K562 (cell line): ENCODE measurements around the gene LLGL2. TPM values are rescaled to one million over a fixed set of nuclear protein-coding genes. Genes with fewer than 3 reads are reported as not detected.

Source experiments
- ARID1B ChIP-seq: fragments of 450-650 bp; IDR thresholded peaks from 2 replicates; pipeline ENCODE4 v1.6.1; 2016; ENCODE audit warnings: antibody characterized with exemption, mild to moderate bottlenecking, inconsistent platforms
- CXXC5 ChIP-seq: fragments of 250-450 bp; sonication (Bioruptor Pico); IDR thresholded peaks from 2 replicates; pipeline ENCODE4 v1.8.0; 2022; ENCODE audit warnings: inconsistent platforms, mild to moderate bottlenecking, moderate library complexity
- FOXA3 ChIP-seq, 2 experiments: fragments of 450-650 bp in 1 of 2; sonication (generic) in 1 of 2; formaldehyde crosslinking; IDR thresholded peaks in 1 of 2; conservative IDR thresholded peaks in 1 of 2; 2 replicates each; pipeline versions ENCODE4 v1.4.0 to v1.8.0; 2020 to 2022; ENCODE audit warnings: mild to moderate bottlenecking in 2 of 2, missing genetic modification reagents in 1 of 2
- FUS ChIP-seq: fragments of 200-400 bp; formaldehyde crosslinking; optimal IDR thresholded peaks from 2 replicates; pipeline ENCODE3; 2017; ENCODE audit warnings: low read depth, low read length
- JUND ChIP-seq, 2 experiments: IDR thresholded peaks; 2 replicates in 1 of 2; 3 replicates in 1 of 2; pipeline ENCODE4 v1.6.1; 2011; ENCODE audit warnings: borderline replicate concordance in 2 of 2, low read depth in 2 of 2, low read length in 2 of 2, improper control_type of control experiment in 1 of 2, missing biosample characterization in 1 of 2, missing genetic modification characterization in 1 of 2, missing genetic modification reagents in 1 of 2
- L3MBTL2 ChIP-seq: fragments of 450-650 bp; IDR thresholded peaks from 2 replicates; pipeline ENCODE4 v1.6.1; 2016; ENCODE audit warnings: mild to moderate bottlenecking, moderate library complexity
- NCOA2 ChIP-seq, 2 experiments: fragments of 450-650 bp; IDR thresholded peaks; 2 replicates each; pipeline ENCODE4 v1.6.1; 2018; ENCODE audit warnings: mild to moderate bottlenecking in 2 of 2, moderate library complexity in 1 of 2; ENCODE audit not compliant: partially characterized antibody in 2 of 2
- NR2F6 ChIP-seq: fragments of 450-650 bp; formaldehyde crosslinking; IDR thresholded peaks from 2 replicates; pipeline ENCODE4 v1.4.0; 2020; ENCODE audit warnings: mild to moderate bottlenecking
- PCBP1 ChIP-seq: fragments of 200-400 bp; formaldehyde crosslinking; IDR thresholded peaks from 2 replicates; pipeline ENCODE4 v1.6.1; 2018; ENCODE audit warnings: mild to moderate bottlenecking, low read depth, low read length; ENCODE audit not compliant: poor library complexity, severe bottlenecking
- PPARD ChIP-seq: fragments of 250-450 bp; sonication (Bioruptor Pico); IDR thresholded peaks from 2 replicates; pipeline ENCODE4 v1.8.0; 2022; ENCODE audit warnings: inconsistent platforms, mild to moderate bottlenecking, moderate library complexity
- RCOR1 ChIP-seq, 2 experiments: IDR thresholded peaks; 2 replicates each; pipeline ENCODE4 v1.6.1; 2012; ENCODE audit warnings: low read depth in 2 of 2, low read length in 2 of 2, borderline replicate concordance in 1 of 2, improper control_type of control experiment in 1 of 2
- TCFL5 ChIP-seq: fragments of 250-450 bp; sonication (Bioruptor Pico); conservative IDR thresholded peaks from 2 replicates; pipeline ENCODE4 v1.6.1; 2021; ENCODE audit warnings: mild to moderate bottlenecking, moderate library complexity, matching md5 sums
- polyA plus RNA-seq, 8 experiments: library from polyadenylated mRNA; depleted of rRNA in 4 of 8; stranded (reverse) in 5 of 8; unstranded in 3 of 8; fragments of >200 nt; fragmentation: Nextera tagmentation in 2 of 8; fragmentation: Illumina TruSeq in 1 of 8; extraction: Ambion mirVana in 2 of 8; extraction: Trizol in 1 of 8; gene quantifications; 2 replicates each; pipeline versions ENCODE4 v1.2.1 to v1.2.3, GENCODE V29; 2011 to 2014; ENCODE audit warnings: inconsistent platforms in 1 of 8, missing spikeins in 1 of 8
- total RNA-seq, 7 experiments: library from RNA; depleted of rRNA in 6 of 7; stranded (reverse); fragments of >200 nt in 6 of 7; fragmentation: Illumina TruSeq in 2 of 7; extraction: Trizol in 2 of 7; gene quantifications; 2 replicates each; pipeline versions ENCODE4 v1.2.1 to v1.2.3, GENCODE V29; 2011 to 2021; ENCODE audit warnings: low replicate concordance in 1 of 7
- TF ChIP-seq, protein P1 (sequence below): fragments of 250-450 bp; sonication (Bioruptor Pico); IDR thresholded peaks from 2 replicates; pipeline ENCODE4 v1.5.0; 2021
- TF ChIP-seq, protein P2 (sequence below), 2 experiments: fragments of 450-650 bp in 1 of 2; sonication (generic) in 1 of 2; formaldehyde crosslinking in 1 of 2; IDR thresholded peaks in 1 of 2; conservative IDR thresholded peaks in 1 of 2; 2 replicates each; pipeline versions ENCODE4 v1.6.1 to v1.8.1; 2016 to 2023; ENCODE audit warnings: mild to moderate bottlenecking in 2 of 2, moderate library complexity in 2 of 2, inconsistent platforms in 1 of 2, missing genetic modification reagents in 1 of 2
- TF ChIP-seq, protein P3 (sequence below): sonication (generic); formaldehyde crosslinking; IDR thresholded peaks from 2 replicates; pipeline ENCODE4 v1.8.0; 2022; ENCODE audit warnings: missing genetic modification reagents, mild to moderate bottlenecking, borderline replicate concordance
- TF ChIP-seq, protein P4 (sequence below): sonication (generic); formaldehyde crosslinking; IDR thresholded peaks from 2 replicates; pipeline ENCODE4 v1.8.0; 2022; ENCODE audit warnings: mild to moderate bottlenecking, missing genetic modification reagents
- TF ChIP-seq, protein P5 (sequence below): fragments of 250-450 bp; sonication (Bioruptor Pico); IDR thresholded peaks from 2 replicates; pipeline ENCODE4 v1.8.0; 2022; ENCODE audit warnings: moderate library complexity, mild to moderate bottlenecking, inconsistent platforms

Gene LLGL2
- total and polyA plus RNA-seq, 9 of the 15 experiments (the other 6 are each of a cell fraction or from before 2014, with no cell fraction given), result 0.32 to 24.4 (median 10.2) TPM

DNA sequence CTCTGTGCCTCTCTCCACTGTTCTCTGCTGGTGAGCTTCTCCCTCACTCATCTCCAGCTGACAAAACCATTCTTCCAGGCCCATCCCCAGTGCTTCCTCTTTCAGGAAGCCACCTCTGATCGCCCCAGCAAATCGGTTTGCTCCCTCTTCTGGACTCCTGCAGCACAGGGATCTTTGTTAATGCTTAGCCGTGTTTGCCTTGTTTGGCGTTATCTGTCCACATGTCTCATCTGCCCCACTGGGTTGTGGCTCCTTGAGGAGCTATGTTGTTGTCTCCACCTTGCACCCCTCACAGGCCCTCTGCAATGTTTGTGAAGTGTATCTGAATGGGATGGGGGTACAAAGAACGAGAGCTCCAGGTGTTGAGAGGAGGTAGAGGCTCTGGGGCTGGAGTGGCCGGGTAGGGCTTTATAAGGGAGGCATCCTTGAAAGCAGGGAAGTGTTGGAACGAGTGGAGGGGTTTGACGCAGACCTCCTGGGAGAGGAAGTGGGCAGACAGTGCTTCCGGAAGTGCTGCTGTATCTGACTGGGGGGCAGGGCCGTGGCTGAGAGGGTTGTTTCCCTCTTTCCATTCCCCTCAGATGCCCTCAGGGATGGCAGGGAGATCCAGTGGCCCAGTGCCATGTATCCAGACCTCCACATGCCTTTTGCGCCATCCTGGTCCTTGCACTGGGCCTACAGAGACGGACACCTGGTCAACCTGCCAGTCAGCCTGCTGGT lies 38.0 kb upstream of the LLGL2 start (continued):
- peak; percentile 26; the same call in 1 of the 2 replicates for TF ChIP-seq ARID1B
- TF ChIP-seq NR2F6 (CRISPR knock-in tag), result no peak
- TF ChIP-seq CXXC5 (CRISPR knock-in tag), result no peak
- TF ChIP-seq NCOA2 (IDR thresholded peaks at IDR 0.05; ENCODE audit: partially characterized antibody in 2 of 2), result no peak
- TF ChIP-seq RCOR1 (IDR thresholded peaks at IDR 0.05; ENCODE audit: borderline replicate concordance in 1 of 2, low read depth in 2 of 2, low read length in 2 of 2), result peak in 1 of 2 experiments; percentile 63; a peak in 1 of 4 replicates
- TF ChIP-seq, protein P1, sequence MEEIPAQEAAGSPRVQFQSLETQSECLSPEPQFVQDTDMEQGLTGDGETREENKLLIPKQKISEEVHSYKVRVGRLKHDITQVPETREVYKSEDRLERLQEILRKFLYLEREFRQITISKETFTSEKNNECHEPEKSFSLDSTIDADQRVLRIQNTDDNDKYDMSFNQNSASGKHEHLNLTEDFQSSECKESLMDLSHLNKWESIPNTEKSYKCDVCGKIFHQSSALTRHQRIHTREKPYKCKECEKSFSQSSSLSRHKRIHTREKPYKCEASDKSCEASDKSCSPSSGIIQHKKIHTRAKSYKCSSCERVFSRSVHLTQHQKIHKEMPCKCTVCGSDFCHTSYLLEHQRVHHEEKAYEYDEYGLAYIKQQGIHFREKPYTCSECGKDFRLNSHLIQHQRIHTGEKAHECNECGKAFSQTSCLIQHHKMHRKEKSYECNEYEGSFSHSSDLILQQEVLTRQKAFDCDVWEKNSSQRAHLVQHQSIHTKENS (CRISPR knock-in tag), result no peak
- TF ChIP-seq, protein P2, sequence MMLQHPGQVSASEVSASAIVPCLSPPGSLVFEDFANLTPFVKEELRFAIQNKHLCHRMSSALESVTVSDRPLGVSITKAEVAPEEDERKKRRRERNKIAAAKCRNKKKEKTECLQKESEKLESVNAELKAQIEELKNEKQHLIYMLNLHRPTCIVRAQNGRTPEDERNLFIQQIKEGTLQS (IDR thresholded peaks at IDR 0.05), result no peak
- TF ChIP-seq, protein P2 (CRISPR knock-in tag; conservative IDR thresholded peaks at IDR 0.05), result 0 out of 2 replicates have a peak, but pooled peaks have one; percentile 44
- TF ChIP-seq, protein P3, sequence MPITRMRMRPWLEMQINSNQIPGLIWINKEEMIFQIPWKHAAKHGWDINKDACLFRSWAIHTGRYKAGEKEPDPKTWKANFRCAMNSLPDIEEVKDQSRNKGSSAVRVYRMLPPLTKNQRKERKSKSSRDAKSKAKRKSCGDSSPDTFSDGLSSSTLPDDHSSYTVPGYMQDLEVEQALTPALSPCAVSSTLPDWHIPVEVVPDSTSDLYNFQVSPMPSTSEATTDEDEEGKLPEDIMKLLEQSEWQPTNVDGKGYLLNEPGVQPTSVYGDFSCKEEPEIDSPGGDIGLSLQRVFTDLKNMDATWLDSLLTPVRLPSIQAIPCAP (CRISPR knock-in tag), result no peak
- 0 out of 2 replicates have a peak, but pooled peaks have one; percentile 12 for TF ChIP-seq JUND (IDR thresholded peaks at IDR 0.05; ENCODE audit: borderline replicate concordance, low read depth, low read length)
- no peak; the same call in 2 of the 3 replicates for TF ChIP-seq JUND (tag; IDR thresholded peaks at IDR 0.05; ENCODE audit: borderline replicate concordance, low read depth, low read length)
- TF ChIP-seq, protein P4, sequence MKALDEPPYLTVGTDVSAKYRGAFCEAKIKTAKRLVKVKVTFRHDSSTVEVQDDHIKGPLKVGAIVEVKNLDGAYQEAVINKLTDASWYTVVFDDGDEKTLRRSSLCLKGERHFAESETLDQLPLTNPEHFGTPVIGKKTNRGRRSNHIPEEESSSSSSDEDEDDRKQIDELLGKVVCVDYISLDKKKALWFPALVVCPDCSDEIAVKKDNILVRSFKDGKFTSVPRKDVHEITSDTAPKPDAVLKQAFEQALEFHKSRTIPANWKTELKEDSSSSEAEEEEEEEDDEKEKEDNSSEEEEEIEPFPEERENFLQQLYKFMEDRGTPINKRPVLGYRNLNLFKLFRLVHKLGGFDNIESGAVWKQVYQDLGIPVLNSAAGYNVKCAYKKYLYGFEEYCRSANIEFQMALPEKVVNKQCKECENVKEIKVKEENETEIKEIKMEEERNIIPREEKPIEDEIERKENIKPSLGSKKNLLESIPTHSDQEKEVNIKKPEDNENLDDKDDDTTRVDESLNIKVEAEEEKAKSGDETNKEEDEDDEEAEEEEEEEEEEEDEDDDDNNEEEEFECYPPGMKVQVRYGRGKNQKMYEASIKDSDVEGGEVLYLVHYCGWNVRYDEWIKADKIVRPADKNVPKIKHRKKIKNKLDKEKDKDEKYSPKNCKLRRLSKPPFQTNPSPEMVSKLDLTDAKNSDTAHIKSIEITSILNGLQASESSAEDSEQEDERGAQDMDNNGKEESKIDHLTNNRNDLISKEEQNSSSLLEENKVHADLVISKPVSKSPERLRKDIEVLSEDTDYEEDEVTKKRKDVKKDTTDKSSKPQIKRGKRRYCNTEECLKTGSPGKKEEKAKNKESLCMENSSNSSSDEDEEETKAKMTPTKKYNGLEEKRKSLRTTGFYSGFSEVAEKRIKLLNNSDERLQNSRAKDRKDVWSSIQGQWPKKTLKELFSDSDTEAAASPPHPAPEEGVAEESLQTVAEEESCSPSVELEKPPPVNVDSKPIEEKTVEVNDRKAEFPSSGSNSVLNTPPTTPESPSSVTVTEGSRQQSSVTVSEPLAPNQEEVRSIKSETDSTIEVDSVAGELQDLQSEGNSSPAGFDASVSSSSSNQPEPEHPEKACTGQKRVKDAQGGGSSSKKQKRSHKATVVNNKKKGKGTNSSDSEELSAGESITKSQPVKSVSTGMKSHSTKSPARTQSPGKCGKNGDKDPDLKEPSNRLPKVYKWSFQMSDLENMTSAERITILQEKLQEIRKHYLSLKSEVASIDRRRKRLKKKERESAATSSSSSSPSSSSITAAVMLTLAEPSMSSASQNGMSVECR (CRISPR knock-in tag), result peak; percentile 38; the same call in 1 of the 2 replicates
- TF ChIP-seq FOXA3 (CRISPR knock-in tag; conservative IDR thresholded peaks at IDR 0.05 in 1 of 2, IDR thresholded peaks at IDR 0.05 in 1 of 2), result no peak
- TF ChIP-seq, protein P5, sequence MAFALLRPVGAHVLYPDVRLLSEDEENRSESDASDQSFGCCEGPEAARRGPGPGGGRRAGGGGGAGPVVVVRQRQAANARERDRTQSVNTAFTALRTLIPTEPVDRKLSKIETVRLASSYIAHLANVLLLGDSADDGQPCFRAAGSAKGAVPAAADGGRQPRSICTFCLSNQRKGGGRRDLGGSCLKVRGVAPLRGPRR (CRISPR knock-in tag), result no peak
- TF ChIP-seq PPARD, result no peak
- peak; percentile 45; the same call in 1 of the 2 replicates for TF ChIP-seq L3MBTL2
- no peak for TF ChIP-seq TCFL5 (CRISPR knock-in tag)
- TF ChIP-seq FUS, result no peak
- TF ChIP-seq PCBP1, result no peak
